ENCODE measurements around the gene CTRB1.

Gene CTRB1

DNA sequence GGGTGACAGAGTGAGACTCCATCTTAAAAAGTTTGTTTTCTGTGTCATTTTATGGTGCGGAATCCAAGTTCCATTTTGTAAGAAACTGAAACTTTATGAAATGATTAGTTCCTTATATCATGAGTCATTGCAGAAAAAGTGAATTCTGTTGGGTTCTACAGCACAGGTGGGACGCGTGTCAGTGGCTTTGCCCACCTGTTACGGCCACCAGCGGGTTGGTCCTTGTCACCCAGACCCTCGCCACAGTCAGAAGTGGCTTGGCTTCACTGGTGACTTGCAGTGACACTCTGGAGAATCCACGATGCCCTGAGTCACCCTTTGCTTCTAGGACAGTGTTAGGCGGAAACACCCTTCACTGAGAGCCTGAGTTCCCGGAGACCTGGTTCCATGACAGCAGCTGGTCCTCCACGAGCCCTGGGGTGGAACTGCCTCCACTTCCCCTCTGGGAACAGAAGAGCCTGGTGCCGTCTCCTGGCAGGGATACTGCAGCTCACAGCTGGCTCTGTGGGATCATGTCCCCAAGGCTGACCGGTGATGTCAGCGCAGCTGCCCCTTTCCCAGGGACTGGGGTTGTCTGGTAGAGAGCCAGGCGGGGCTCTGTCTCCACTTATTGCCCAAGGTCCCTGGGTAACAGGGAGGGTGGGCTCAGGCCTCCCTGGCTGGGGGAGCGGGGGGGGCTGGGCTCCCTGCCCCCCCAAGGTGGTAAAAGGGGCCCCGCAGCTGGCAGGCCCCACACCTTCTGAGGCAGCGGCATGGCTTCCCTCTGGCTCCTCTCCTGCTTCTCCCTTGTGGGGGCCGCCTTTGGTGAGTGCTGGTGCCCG is at the start of gene CTRB1:
Gene CTRB1, plus strand, starts transcription at position 733 of the 821 bp plus-strand sequence. Its CDS starts 20 bp downstream, at position 753.
- no peak for DNase-seq

DNA sequence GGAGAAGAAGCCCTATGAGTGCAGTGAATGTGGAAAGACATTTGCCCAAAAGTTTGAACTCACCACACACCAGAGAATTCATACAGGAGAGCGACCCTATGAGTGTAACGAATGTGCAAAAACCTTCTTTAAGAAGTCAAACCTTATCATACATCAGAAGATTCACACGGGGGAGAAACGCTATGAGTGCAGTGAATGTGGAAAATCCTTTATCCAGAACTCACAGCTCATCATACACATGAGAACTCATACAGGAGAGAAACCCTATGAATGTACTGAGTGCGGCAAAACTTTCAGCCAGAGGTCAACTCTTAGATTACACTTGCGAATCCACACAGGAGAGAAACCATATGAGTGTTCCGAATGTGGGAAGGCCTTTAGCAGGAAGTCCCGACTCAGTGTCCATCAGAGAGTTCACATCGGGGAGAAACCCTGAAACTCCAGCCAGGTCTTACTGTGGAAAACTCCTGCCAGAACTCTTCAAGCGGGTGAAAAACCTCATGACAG is 48.8 kb upstream of the CTRB1 start:
- no peak for DNase-seq

DNA sequence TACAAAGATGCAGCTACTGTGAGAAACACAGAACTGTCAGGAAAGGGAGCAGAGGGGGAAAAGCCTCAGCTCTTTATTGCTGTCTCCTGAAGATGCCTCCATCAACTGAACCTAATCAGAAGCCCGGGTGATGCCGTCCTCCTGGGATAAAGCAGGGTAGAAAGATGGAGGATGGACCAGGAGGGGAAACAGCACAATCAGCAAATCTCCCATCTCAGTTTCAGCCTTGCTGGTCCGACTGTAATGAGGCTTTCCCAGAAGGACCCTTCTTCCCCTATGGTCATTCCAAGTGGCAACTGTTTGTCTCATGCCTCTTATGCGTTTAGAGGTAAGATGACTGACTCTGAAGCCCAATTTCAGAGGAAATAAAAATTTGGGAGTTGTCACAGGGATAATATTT is 46.2 kb upstream of the CTRB1 start:
- DNase-seq: no peak

DNA sequence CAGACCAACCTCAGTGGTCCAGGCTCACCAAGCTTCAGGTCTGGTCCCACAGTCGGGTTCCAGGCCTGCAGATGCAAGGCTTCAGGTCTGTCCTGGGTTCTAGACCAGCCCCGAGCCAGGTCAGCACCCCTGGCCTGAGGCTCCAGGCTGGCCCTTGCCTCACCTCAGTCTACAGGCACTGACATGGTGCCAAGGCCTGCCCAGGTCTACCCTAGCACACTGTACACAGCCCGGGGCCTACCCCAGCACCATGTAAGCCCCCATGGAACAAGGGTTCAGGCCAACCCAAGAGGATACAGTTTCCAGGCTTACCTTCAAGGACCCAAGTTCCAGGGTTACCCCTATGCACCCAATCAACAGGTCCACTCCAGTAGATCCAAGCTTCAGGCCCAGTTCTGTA is 43.7 kb upstream of the CTRB1 start:
- DNase-seq: no peak

DNA sequence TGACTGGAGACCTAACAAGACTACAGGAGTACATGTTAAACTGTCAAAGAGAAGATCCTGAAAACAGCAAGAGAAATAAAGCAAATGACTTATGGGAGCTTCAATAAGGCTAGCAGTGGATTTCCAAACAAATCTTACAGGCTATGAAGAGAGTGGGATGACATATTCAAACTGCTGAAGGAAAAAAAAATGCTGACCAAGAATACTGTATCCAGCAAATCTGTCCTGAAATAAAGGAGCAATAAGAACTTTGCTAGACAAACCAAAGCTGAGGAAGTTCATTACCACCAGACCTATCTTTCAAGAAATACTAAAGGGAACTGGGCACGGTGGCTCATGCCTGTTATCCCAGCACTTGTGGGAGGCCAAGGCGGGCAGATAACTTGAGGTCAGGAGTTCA is 41.9 kb upstream of the CTRB1 start:
- DNase-seq: no peak

DNA sequence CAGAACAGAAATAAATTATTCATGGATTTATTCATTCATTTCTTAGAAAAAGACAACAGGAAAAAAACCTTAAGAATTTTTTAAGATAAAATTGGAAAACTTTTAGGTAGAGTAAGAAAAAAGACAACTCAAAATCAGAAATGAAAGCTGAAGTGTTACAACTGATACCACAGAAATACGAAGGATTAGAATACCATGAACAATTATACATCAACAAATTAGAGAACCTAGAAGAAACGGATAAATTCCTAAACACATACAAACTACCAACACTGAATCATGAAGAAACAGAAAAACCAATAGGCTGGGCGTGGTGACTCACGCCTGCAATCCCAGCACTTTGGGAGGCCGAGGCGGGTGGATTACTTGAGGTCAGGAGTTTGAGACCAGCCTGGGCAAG is 39.6 kb upstream of the CTRB1 start:
- DNase-seq: no peak

DNA sequence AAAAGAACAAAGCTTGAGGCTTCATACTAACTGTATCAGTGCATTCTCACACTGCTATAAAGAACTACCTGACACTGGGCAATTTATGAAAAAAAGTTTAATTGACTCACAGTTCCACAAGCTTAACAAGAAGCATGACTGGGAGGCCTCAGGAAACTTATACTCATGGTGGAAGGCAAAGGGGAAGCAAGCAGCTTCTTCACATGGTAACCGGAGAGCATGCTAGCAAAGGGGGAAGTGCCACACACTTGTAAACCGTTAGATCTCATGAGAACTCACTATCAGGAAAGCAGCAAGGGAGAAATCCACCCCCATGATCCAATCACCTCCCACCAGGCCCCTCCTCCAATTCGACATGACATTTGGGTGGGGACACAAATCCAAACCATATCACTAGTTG is 37.2 kb upstream of the CTRB1 start:
- DNase-seq: no peak

DNA sequence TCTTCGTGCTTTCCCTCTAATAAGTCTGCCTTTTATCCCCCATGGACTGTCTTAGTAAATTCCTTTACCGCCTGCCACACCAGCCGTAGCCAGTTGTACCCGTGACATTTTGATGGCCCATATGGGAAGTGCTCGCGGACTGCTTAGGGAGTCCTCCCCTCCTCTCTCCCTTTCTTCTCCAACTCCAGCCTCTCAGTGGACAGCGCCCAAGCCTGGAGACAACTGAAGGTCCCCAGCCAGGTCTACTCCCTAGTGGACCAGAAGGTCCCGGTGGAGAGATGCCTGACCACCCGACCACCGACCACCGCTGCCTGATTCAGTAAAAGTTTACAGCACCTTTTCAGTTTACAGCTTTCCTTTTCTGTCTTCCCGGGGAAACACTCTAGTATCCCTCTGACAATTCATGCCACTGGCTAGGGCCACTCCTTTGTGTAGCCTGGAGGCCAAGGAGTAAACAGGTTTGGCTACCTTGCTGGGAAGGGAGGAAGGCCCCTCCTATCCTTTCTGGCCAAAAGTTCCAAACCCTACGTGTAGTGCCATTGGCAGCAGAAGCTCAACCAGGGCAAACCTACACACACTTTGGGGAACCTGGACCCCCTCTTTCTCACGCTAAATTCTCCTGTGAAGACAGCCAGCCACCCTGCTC is 29.8 kb upstream of the CTRB1 start:
- no peak for DNase-seq

DNA sequence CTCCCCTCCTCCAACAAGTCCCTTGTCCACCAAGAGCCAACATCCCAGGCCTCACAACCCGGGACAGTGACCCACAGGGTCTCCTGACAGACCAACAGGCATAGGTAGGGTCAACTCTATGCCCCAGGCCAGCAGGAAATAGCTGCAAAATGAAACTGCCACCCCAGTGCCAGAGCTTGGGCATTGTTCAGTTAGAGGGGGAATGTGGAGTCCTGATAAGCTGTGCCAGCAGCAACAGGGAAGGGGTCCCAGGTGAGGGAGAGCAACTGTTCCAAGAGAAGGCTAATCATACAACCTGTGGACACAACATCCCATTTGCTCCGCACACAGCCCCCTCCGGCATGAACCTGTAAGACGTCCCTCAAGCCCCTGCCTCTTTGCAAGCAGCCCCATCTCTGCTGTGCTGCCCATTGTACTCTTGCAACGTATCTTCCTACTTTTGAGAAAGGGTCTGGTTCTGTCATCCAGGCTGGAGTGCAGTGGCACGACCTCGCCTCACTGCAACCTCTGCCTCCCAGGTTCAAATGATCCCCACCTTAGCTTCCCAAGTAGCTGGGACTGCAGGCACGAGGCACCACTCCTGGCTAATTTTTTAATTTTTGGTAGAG is 29.0 kb upstream of the CTRB1 start:
- DNase-seq: no peak

DNA sequence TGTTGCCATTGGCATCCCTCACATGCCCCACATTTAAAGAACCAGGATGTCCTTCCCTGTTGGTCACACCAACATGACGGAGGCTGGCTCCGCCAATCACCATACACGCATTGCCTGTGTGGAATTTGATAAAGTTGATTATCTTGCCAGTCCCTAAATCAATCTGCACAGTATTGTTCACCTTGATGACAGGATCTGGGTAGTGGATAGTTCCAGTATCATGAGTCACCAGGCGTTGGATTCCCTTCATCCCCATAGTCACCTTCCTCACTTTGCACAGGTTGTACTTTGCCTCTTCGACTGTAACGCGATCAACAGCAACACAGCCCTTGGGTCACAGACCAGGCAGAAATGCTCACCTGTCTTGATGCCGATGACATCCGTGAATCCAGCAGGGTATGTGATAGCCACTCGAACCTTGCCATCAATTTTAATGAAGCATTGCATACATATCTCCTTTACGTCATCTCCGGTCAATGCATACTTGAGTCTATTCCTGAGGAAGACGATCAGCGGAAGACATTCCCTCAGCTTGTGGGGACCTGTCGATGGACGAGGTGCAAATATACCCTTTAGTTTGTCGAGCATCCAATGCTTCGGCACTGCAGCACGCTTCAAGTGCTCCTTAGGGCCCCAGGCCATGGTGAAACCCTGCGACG is 26.1 kb upstream of the CTRB1 start:
- DNase-seq: no peak

DNA sequence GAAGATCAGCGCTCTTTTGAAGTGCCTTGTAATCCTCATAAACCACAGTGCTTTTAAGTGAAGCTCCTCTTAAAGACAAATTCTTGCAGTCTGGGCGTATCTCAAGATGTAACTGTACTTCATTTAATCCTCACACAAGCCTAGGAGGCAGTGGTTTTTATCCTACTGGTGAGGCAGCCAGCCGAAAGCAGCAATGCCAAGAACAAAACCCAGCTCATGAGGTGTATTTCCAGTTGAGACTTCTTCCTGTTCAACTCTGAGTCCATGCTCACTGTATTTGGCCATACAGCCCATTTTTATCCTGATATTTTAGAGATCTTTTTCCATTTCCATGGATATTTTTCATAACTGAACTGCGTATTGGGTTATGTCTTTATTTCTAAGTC is 25.5 kb upstream of the CTRB1 start:
- DNase-seq: no peak

DNA sequence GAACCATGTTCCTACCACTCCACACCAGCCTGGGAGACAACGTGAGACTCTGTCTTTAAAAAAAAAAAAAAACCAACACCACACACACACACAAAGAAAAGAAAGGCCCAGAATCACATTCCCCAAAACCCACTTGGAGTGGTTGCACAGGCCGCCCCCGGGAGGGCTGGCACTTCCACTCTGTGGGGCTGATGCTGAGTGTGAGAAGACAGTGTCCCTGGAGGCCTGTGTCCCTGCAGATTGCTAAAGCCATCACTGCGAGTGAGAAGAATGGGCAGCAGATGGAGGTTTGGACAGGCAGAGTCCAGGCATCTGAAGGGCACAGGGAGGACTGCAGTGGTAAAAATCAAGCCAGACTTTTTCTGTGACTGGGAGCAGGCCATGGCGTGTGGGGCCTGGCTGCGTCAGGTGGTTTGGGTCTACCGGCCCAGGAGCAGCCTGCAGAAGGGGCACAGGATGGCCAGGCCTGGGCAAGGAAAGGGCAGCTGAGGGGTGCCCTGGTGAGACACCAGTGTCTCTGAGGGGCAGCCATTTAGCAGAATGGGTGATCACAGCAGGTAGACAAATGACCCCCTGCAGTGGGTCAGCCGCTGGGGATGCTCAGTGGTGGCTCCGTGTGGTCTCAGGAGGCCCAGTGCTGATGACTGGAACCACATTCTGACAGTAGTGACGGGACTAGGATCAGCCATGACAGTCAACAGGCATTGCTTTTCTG is 24.9 kb upstream of the CTRB1 start:
- DNase-seq: no peak

DNA sequence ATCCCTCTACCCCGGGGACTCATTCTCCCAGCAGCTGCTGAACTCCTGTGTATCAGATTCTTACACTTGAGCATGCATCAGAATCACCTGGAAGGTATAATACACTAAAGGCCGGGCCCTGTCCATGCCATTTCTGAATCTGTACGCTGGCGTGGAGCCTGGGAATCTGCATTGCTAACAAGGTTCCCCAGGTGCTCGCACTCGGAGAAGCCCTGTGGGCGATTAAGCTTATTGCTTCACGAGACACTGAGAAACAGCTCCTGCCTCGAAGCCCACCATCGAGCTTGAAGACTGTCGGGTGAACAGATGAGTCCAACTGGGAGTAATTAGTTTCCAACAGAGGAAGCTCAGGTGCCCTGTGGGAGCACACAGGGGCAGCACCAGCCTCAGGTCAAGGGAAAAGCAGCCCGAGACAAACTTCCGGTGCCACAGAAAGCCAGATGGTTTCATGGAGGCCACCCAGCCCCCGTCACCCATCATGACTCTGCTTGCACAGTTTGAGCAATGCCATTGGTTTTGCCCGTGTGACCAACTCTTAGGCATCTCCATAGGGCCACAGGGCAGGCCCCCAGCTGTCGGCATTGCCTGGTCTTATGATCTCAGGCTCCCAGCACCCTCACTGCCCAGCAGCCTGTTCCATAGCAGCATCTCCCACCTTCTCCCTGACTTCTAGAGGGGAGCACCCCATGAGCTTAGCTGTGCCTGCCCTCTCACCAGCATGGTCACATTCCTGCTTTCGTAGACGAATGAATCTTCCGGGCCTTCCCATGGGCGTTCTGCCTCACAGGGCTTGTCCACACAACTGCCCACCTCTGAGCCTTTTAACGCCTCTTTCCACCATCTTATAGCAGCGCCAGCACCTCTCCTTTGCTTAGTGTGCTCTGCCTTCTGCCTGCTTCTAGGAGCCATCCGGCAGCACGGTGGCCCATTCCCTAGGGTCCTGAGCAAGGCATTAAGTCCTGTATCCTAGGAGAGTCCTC is 22.7 kb upstream of the CTRB1 start:
- no peak for DNase-seq

DNA sequence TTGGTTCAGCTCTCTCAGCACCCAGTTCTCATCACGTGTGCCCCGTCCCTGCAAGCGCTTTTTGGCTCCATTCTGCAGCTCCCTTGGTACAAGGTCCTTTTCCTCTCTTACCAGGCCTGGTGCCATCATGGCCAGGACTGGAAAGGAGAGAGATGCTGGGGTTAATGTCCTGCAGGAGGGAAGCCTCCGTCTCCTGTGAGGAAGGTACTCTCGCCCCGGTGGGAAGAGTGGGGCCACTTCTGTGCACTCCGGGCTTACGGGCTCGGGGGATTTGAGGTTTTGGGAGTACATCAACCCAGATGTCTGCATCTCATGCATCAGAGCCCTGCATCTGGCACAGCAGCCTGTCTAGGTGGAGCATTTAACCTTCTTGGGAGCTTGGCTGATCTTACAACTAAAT is 22.0 kb upstream of the CTRB1 start:
- no peak for DNase-seq

DNA sequence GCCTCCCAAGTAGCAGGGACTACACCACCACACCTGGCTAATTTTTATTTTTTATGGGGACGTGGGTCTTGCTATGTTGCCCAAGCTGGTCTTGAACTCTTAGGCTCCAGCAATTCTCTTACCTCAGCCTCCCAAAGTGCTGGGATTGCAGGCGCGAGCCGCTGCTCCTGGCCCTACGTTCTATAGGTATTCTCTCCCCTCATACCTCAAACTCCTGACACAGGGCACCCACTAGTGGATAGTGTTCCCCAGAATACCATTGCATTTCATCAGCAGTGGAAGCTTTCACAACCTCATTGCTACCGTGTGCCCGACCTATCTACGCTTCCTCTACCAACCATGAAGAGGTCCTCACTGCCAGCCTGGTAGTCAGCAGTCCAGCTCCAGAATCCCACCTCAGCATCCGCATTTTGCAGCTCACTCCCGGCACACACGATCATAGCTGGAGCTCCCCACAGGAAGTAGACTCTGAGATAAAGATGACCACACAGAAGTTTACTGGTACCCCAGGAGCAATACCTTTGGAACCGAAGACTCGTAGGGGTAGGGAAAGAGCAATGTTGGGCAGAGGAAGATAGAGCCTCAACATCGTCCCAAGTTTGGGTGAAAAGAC is 21.2 kb upstream of the CTRB1 start:
- DNase-seq: no peak

DNA sequence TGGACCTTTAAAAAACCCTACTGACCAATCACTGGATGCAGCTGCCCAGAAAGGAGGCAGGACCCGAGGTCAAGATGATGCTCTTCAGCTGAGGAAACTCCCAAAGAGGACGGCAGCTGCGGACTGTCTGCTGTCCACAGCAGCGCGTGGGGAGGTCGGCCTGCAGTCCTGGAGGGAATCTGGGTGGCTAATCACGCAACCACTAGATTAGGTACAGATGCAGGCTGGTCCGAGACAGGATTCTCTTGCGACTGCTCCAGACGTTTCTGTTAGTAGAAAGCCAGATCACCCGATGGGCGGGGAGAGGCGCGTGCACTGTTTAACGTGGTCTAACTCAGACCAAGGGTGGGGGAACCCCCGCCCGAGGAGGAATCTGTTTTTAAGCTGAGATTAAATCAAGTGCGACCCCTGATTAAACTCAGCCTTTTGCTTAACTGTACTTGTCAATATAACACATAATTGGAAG is 20.6 kb upstream of the CTRB1 start:
- DNase-seq: no peak

DNA sequence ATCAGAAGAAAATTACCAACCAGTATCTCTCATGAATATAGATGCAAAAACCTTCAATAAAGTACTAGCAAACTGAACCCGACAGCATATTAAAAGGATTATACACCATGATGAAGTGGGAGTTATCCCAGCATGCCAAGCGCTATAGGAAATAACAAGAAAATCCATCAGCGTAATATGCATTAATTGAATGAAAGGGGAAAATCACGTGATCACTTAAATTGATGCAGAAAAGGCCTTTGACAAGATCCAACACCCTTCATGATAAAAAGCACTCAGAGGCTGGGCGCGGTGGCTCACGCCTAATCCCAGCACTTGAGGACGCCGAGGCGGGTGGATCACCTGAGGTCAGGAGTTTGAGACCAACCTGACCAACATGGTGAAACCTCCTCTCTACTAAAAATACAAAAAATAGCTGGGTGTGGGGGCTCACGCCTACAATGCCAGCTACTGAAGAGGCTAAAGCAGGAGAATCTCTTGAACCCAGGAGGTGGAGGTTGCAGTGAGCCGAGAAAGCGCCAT is 16.7 kb upstream of the CTRB1 start:
- no peak for DNase-seq

DNA sequence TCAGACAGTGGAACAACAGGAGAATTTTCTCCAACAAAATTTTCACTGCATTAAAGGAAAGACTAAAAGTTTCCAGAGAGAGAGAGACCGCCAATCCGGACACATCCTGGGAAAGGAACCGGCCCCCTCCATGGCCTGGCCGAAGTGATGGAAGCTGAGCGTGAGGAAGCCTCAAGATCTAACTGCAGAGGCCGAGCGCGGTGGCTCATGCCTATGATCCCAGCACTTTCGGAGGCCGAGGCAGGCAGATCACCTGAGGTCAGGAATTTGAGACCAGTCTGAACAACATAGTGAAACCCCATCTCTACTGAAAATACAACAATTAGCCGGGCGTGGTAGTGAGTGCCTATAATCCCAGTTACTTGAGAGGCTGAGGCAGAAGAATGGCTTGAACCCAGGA is 15.7 kb upstream of the CTRB1 start:
- DNase-seq: no peak

DNA sequence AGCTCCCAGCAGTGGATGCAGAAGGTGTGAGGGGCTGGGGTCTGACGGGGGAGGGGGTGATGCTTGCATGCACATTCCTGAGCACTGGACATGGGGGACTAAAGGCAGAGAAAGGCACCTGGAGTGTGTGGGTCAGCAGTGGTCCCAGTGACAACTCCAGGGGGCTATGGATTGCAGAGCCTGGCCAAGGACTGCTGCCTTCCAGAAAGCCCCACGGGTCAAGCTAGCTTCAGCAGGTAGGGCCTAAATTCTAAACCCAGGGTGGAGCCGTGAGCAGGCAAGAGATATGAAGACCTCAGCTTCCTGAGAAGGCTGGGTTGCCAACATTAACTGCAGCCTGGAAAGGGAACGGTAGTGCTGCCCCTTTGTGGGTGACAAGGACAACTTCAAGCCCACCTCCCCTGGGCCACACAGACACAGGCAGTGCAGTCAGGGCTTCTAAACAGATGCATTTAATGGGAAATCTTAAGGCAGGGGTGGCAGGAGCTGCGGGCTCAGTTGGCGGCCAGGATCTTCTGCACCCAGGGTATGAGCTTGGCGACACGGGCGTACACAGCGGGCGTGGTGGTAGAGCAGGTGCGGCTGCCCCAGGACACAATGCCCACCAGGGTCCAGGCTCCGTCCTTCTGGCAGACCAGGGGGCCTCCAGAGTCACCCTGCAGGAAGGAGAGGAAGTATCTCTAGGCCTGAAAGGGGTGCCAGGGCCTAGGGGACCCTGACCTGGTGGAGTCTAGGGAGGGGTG is 14.9 kb upstream of the CTRB1 start:
- DNase-seq: no peak

DNA sequence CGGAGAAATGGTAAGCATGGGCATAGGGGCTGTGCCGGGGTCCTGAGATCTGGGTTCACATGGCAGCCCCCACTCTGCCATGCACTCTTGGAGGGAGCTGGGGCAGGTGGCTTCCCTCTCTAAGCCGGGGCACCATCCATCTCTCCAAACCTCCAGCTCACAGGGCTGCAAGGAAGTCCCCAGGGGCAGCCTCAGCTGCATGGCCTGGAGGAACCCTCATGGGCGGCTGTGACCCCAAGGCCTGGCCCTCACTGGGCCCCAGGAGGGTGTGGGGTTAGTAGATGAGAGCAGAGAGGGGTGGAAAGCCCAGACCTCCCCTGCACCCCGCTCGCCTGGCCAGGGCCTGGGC is 14.4 kb upstream of the CTRB1 start:
- DNase-seq: no peak
